ENCODE data around the gene CHRNA4. TPM values are rescaled to one million over a fixed set of nuclear protein-coding genes. Genes with fewer than 3 reads are reported as not detected.

The CHRNA4 gene
- polyA plus RNA-seq, 1 donor (not counting 4 experiments of a cell fraction or from before 2014, with no cell fraction given): not detected

DNA sequence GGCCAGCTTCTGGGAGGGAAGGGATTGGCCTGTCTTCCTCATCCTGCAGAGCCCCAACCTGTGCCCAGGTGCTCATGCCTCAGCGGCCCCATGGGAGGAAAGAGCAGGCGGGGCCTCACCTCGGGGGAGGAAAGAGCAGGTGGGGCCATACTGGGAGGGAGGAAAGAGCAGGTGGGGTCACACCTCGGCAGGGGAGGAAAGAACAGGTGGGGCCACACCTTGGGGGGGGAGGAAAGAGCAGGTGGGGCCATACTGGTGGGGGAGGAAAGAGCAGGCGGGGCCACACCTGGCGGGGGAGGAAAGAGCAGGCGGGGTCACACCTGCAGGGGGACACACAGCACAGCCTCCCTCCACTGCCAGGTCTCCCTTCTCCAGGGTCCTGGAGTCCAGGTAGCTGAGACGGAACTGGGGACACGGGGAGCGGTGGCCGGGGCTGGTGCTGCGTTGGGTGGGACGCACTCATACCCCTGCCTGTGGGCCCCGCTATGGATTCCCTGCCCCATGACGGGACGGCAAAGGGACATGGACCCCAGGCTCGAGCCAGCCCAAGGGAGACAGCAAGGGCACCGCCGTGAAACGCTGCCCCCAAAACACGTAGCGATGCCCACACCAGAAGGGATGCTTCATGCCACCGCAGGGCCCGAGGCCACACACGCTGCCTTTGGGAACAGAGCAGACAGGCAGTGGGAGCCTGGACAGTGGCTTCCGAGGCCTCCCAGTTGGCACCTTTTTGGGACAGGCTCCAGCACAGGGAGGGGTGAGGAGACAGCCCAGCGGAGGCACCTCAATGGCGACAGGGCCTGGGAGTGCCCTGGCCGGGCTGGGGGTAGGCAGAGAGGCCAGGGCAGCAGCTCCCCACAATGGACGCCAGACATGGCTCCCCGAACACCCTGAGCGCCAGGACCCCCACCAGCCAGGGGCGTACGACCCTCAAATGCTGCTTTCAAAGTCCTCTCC lies 43.3 kb upstream of the CHRNA4 start:
- H3K27me3 ChIP-seq (ENCODE audit: control insufficient read depth, extremely low read depth, insufficient read depth, low read length): peaks cover 10% of the 10 kb centered on the region

DNA sequence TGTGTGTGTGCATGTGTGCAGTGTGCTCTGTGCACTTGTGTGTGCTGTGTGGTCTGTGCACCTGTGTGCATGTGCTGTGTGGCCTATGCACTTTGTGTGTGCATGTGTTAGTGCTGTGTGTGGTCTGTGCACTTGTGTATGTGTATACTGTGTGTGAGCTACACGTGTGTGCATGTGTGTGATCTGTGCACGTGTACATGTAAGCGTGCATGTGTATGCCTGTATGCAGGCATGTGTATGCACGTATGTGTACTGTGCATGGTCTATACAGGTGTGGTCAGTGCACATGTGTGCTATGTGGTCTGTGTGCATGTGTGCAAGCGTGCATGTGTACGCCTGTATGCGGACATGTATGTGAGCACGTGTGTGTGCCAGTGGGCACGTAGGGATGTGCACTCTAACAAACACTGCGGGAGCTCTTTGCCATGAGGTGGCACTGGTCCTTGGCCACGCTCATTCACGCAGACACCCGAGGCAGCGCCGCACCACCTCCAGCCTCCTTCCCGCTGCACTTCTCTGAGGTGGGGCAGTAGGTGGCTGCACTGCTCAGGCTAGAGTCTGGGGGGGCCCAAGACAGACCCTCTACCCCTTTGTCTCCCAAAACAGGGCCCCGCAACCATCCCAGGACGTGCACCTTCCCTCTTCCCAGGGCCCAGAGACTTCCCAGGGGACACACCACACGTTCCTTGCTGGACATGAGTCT lies 42.4 kb upstream of the CHRNA4 start:
- no peak for TF ChIP-seq EZH2 (IDR thresholded peaks at IDR 0.05; ENCODE audit: low read length)
- TF ChIP-seq, protein P1, sequence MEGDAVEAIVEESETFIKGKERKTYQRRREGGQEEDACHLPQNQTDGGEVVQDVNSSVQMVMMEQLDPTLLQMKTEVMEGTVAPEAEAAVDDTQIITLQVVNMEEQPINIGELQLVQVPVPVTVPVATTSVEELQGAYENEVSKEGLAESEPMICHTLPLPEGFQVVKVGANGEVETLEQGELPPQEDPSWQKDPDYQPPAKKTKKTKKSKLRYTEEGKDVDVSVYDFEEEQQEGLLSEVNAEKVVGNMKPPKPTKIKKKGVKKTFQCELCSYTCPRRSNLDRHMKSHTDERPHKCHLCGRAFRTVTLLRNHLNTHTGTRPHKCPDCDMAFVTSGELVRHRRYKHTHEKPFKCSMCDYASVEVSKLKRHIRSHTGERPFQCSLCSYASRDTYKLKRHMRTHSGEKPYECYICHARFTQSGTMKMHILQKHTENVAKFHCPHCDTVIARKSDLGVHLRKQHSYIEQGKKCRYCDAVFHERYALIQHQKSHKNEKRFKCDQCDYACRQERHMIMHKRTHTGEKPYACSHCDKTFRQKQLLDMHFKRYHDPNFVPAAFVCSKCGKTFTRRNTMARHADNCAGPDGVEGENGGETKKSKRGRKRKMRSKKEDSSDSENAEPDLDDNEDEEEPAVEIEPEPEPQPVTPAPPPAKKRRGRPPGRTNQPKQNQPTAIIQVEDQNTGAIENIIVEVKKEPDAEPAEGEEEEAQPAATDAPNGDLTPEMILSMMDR (optimal IDR thresholded peaks at IDR 0.05 in 1 of 3, IDR thresholded peaks at IDR 0.05 in 1 of 3, conservative IDR thresholded peaks at IDR 0.05 in 1 of 3; ENCODE audit: extremely low read depth in 1 of 3, insufficient read depth in 2 of 3, low read length in 3 of 3): no peak
- H3K36me3 ChIP-seq (ENCODE audit: control insufficient read depth in 2 of 2, extremely low read depth in 1 of 2, insufficient read depth in 2 of 2, low read length in 2 of 2): no peaks in the 10 kb centered on the region
- H3K79me2 ChIP-seq (ENCODE audit: control insufficient read depth, insufficient read depth, low read length): no peaks in the 10 kb centered on the region
- H3K4me3 ChIP-seq (ENCODE audit: control insufficient read depth in 2 of 3, extremely low read depth in 1 of 3, insufficient read depth in 2 of 3, low read depth in 1 of 3, low read length in 3 of 3): no peak overlapping the region
- FAIRE-seq (no peak), DNase-seq (ENCODE audit: low read depth, low spot score) (no peak)
- no peak overlapping the region for H3K27ac ChIP-seq (ENCODE audit: control insufficient read depth, insufficient read depth, low read length)
- no peaks in the 10 kb centered on the region for H3K9me3 ChIP-seq (ENCODE audit: control insufficient read depth, low read depth, low read length)
- H3K4me2 ChIP-seq (ENCODE audit: control insufficient read depth, extremely low read depth, insufficient read depth, low read depth, low read length): no peak overlapping the region
- H3K9ac ChIP-seq (ENCODE audit: control insufficient read depth, extremely low read depth, insufficient read depth, low read length): no peak overlapping the region
- no peaks in the 10 kb centered on the region for H3K9me1 ChIP-seq (ENCODE audit: control insufficient read depth, extremely low read depth, insufficient read depth, low read length)
- dilution Hi-C loops (cut with MboI; ENCODE audit: extremely low pct_ligation_motif_present, low sequenced_read_pairs): no loop called here
- H4K20me1 ChIP-seq (ENCODE audit: control insufficient read depth, extremely low read depth, insufficient read depth, low read length): no peaks in the 10 kb centered on the region
- H3K27me3 ChIP-seq (ENCODE audit: control insufficient read depth, extremely low read depth, insufficient read depth, low read length): peaks cover 10% of the 10 kb centered on the region
- no peaks in the 10 kb centered on the region for H3K4me1 ChIP-seq (ENCODE audit: control insufficient read depth, extremely low read depth, insufficient read depth, low read length)
- no peak overlapping the region for H2AFZ ChIP-seq (ENCODE audit: control insufficient read depth, low read length)

More for the DNA sequence above, 43.3 kb upstream of the CHRNA4 start:
- H3K36me3 ChIP-seq (ENCODE audit: control insufficient read depth in 2 of 2, extremely low read depth in 1 of 2, insufficient read depth in 2 of 2, low read length in 2 of 2): no peaks in the 10 kb centered on the region
- H3K9me1 ChIP-seq (ENCODE audit: control insufficient read depth, extremely low read depth, insufficient read depth, low read length): no peaks in the 10 kb centered on the region
- TF ChIP-seq, protein P1 (optimal IDR thresholded peaks at IDR 0.05 in 1 of 3, IDR thresholded peaks at IDR 0.05 in 1 of 3, conservative IDR thresholded peaks at IDR 0.05 in 1 of 3; ENCODE audit: extremely low read depth in 1 of 3, insufficient read depth in 2 of 3, low read length in 3 of 3): no peak
- no peak for TF ChIP-seq EZH2 (IDR thresholded peaks at IDR 0.05; ENCODE audit: low read length)
- no peaks in the 10 kb centered on the region for H3K79me2 ChIP-seq (ENCODE audit: control insufficient read depth, insufficient read depth, low read length)
- no peaks in the 10 kb centered on the region for H3K4me1 ChIP-seq (ENCODE audit: control insufficient read depth, extremely low read depth, insufficient read depth, low read length)
- H4K20me1 ChIP-seq (ENCODE audit: control insufficient read depth, extremely low read depth, insufficient read depth, low read length): no peaks in the 10 kb centered on the region
- DNase-seq (ENCODE audit: low read depth, low spot score) (no peak), FAIRE-seq (no peak)
- no peak overlapping the region for H3K4me3 ChIP-seq (ENCODE audit: control insufficient read depth in 2 of 3, extremely low read depth in 1 of 3, insufficient read depth in 2 of 3, low read depth in 1 of 3, low read length in 3 of 3)
- H3K9me3 ChIP-seq (ENCODE audit: control insufficient read depth, low read depth, low read length): peaks cover 1% of the 10 kb centered on the region
- no peak overlapping the region for H3K27ac ChIP-seq (ENCODE audit: control insufficient read depth, insufficient read depth, low read length)
- dilution Hi-C loops (cut with MboI; ENCODE audit: extremely low pct_ligation_motif_present, low sequenced_read_pairs): no loop called here
- H3K9ac ChIP-seq (ENCODE audit: control insufficient read depth, extremely low read depth, insufficient read depth, low read length): no peak overlapping the region
- H2AFZ ChIP-seq (ENCODE audit: control insufficient read depth, low read length): no peak overlapping the region
- no peak overlapping the region for H3K4me2 ChIP-seq (ENCODE audit: control insufficient read depth, extremely low read depth, insufficient read depth, low read depth, low read length)
